HG03103 (cell line): Measurements from ENCODE around the gene ANKRD9.
"Not testable (repeated sequence)": the region's sequence is repeated elsewhere in the genome, so short reads cannot be mapped to it uniquely, and the experiment has no call there.

Experiments
- ATAC-seq: cut with Tn5 transposase; IDR thresholded peaks from one replicate; pipeline ENCODE4 v1.9.1; 2021; ENCODE audit warnings: low read depth; ENCODE audit not compliant: unreplicated experiment

ANKRD9 gene

DNA sequence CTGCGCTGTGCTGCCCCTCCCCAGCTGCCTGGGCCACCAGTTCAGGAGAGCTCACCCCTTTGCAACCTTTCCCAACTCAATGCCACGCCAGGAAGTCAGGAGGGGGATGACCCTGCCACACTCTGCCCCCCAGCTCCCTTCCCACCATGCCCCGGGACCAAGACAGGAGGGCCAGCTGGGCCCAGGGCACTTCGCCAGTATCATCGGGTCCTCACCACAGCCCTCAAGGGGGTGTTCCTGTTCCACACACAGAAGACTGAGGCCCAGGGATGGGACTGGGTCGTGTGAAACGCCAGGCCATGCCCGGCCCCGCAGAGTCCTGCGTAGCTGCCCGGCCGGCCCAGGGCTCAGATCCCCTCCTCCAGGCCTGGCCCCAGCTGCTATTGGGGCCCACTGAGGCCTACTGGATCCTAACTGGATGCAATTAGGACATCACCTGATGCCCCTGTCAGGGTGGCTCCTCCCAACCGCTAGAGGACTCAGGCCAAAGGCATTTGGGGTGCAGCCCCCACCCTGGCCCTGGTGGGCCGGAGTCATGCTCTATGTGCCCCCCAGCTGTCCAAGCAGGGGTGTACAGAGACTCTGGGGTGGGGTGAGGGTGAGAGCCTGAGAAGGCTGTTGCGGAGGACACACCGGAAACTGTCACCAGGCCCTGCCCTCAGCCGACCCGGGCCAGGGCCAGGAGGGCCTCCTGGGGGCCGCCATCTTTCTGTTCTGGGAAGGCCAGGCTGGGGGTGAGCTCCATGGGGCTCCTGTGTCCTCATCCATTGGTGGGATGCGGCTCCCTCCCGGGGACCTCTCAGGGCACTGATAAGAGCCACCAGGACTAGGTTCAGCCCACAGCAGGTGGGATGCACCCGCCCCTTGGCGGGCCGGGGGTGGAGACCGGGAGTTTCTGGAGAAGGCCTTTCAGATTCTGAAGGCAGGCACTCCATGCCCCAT lies 29.3 kb upstream of the ANKRD9 start:
- no peak for ATAC-seq

DNA sequence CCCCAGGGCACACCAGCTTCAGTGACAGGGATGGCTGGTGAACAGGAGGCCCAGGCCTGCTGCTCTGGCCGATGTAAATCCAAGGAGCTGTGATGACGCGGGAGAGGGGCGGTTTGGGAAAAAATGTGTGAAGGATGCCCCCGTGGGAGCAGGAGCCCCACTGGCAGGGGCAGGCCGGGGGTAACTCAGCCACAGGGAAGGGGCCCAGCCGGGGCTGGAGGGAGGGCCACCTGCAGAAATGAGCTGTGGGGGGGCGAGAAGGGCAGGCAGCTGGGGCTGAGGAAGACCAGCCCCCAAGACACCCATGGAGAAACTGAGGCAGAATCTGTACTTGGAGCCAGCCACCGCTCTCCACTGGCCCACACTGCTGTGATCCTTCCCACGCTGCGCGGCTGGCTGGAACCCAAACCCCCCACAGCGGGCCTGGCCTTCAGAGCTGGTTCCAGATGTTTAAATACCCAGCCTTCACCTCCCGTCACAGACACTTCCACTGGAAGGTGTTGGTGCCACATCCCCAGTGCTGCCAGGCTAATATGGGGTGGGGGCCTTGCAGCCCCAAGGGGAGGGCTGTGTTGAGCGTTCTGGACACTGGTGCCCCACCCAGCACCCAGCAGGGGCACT lies 28.5 kb upstream of the ANKRD9 start:
- no peak for ATAC-seq

DNA sequence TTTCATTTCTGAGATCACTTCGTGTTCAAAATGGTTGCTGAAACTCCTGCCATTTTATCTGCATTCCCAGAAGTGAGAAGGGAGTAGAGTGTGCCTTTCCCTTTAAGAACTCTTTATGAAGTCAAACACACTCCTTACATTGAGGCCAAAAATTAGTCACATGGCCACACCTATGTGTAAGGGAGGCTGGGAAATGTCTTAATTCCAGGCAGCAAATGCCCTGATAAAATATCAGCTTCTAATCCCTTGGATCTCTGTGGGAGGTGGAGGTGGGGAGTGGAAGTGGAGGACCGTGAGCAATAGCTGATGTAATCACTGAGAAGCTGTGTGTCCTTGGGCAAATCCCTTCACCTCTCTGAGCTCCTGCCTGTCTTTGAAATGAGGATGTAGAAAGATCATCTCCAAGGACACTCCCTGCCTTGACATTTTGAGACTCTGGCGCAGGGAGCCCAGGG lies 22.7 kb upstream of the ANKRD9 start:
- ATAC-seq: no peak

DNA sequence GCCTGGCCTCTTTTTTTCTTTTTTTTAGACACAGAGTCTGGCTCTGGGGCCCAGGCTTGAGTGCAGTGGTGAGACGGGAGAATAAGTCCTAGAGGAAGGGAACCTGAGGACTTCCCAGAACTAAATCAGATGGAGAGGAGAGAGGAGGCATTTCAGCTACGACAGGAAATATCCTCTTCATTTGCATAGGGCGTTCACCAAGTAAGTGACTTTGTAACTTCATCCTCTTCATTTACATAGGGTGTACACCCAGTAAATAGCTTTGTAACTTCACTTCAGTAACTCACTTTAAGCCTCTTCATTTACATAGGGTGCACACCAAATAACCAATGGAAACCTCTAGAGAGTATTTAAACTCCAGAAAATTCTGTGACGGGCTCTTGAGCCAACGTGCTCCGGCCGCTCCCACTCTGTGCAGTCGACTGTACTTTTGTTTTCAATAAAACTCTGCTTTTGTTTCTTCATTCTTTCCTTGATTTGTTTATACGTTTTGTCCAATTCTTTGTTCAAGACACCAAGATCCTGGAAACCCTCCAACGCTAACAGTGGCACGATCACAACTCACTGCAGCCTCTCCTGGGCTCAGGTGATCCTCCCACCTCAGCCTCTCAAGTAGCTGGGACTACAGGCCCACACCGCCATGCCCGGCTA lies 21.4 kb upstream of the ANKRD9 start:
- no peak for ATAC-seq

DNA sequence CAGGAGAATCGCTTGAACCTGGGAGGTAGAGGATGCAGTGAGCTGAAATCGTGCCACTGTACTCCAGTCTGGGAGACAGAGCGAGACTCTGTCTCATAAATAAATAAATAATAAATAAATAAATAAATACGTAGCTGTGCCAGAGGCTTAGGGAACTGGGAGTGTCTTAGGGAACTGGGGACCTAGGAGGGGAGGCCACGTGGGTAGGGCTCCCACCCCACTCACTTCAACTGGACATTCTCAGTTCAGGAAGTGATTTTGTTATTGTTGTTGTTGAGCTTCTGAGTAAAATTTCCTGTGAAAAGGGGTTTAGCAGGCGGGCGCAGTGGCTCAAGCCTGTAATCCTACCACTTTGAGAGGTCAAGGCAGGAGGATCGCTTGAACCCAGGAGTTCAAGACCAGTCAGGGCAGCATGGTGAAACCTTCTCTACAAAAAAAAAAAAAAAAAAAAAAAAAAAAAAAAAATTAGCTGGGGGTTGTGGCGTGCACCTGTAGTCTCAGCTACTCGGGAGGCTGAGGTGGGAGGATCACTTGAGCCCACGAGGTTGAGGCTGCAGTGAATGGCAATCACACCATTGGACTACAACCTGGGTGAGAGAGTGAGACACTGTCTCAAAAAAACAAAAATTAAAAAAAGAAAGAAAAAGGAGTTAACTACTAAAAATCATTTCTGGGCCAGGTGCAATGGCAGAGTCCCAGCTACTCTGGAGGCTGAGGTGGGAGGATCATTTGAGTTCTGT lies 19.0 kb upstream of the ANKRD9 start:
- ATAC-seq: no peak

DNA sequence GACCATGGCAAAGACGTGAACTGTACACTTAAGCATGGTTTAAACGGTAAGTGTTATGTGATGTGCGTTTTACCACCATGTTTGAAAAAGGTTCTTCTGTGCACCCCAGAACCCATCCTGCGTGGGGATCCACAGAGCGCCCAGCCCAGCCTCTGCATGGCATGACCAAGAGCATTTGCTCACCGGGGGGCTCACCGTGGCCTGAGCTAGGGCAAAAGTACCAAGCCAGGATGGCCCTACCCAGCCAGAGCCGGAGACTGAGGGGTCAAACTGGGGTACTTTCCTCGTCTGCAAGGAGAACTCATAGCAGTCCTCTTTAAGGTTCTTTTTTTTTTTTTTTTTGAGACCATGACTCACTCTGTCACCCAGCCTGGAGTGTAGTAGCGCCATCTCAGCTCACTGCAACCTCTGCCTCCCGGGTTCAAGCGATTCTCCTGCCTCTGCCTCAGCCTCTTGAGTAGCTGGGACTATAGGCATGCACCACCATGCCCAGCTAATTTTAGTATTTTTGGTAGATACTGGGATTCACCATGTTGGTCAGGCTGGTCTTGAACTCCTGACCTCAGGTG lies 16.4 kb upstream of the ANKRD9 start:
- ATAC-seq: no peak

DNA sequence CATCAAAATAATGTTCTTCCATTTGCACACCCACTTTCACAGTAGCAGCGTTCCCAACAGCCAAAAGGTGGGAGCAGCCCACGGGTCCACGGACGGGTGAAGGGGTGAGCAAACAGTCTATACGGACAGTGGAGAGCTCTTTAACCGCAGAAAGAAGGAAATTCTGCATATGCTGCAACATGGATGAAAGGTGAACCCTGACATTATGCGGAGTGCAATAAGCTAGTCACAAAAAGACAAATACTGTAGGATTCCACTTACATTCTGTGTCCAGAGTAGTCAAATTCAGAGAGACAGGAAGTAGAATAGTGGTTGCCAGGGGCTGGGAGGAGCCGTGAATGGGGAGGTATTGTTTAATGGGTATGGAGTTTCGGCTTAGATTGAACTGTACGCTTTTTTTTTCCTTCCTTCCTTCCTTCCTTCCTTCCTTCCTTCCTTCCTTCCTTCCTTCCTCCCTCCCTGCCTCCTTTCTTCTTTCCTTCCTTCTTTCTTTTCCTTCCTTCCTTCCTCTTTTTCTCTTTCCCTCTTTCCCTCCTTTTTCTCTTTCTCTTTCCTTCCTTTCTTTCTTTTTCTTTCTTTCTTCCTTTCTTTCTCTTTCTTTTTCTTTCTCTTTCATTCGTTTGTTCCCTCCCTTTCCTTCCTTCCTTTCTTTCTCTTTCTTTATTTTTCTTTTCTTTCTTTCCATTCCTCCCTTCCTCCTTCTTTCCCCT lies 15.8 kb upstream of the ANKRD9 start:
- peak; percentile 4 for ATAC-seq

DNA sequence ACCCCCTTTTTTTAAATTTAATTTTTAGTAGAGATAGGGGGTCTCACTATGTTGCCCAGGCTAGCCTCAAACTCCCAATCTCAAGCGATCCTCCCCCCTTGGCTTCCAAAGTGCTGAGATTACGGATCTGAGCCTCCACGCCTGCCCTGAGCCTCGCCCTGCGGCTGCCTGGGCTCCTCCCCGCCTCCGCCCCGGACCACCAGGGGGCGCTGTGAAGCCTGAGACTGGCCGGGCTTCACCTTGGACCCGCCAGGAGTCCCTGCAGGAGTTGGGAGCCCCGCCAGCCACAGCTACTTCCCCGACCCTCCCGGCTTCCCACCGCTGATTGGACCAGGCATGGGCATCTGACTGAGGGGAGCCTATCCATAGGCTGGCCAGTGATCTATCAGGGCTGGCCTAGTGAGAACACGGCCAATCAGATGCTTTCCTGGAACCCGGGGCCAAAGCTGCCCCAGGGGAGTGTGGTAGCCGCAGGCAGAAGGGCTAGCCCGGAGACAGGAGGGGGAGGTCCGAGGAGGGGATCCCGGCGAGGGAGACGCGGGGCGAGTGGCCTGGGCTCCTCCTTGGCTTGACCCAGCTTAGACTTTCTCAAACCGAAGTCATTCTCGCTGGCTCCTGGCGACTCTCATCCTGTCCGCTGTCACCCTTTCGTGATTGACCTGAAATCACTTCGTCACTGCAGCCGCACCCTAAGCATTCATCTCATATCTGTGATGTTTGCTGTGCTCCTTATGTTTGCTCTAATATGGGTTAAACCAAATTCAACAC lies 15.1 kb upstream of the ANKRD9 start:
- ATAC-seq: peak; percentile 93

DNA sequence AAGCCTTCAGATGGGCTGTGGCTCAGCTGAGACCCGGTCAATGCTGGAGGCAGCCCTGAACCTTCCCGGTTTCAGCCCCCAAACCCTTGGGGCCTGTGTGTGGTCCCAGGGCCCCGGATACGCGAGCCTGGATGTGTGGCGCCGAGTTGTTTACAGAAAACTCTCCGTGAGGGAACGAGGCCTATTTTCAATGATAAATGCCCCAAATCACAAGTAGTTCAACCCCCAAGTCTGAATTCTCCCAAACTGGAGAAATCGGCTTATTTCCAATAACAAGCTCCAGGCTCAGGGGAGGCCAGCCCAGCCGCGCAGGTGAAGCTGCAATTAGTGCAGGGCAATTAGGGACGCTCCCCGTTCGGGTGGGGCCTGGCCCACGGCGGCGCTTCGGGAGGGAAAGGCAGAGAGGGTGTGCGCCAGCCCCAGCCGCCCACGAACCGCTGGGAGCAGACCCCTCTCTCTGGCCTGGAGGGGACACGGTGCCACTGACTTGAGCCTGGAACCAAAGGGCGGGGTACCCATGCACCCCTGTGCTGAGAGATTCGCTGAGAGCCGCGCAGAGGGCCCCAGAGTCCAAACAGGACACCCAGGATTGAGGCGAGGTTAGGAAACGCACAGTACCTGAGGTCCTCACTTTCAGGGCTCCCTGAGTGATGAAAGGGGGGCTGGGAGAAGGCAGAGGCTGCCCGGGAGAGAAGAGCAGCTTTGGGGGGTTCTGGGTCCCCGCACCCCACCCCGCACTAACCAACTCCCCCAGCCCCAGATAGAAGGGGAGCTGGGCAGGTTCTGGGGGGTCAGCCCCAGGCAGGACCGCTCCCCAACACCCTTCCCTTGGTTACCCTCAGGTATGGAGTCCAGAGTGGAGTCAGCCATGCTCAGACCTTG lies 14.2 kb upstream of the ANKRD9 start:
- ATAC-seq: no peak

DNA sequence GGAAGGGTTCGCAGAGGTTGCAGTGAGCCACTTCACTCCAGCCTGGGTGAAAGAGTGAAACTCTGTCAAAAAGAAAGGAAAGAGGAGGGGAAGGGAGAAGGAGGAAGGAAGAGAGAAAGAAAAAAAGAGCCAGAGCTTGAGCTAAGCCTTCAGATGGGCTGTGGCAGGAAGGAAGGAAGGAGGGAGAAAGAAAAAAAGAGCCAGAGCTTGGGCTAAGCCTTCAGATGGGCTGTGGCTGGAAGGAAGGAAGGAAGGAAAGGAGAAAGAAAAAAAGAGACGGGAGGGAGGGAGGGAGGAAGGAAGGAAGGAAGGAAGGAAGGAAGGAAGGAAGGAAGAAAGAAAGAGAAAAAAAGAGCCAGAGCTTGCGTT lies 13.6 kb upstream of the ANKRD9 start:
- no peak for ATAC-seq

DNA sequence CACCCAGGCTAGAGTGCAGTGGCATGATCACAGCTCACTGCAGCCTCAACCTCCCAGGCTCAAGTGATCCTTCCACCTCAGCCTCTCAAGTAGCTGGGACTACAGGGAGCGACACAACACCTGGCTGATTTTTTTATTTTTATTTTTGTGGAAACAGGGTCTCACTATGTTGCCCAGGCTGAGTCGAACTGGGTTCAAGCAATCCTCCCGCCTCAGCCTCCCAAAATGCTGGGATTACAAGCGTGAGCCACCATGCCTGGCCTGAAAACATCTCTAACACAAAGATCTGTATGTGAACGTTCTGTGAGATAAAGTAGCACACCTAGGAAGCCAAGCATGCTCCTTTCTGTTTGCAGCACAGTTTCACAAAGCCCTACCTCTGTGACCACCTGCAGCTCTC lies 10.1 kb upstream of the ANKRD9 start:
- not testable (repeated sequence) for ATAC-seq

DNA sequence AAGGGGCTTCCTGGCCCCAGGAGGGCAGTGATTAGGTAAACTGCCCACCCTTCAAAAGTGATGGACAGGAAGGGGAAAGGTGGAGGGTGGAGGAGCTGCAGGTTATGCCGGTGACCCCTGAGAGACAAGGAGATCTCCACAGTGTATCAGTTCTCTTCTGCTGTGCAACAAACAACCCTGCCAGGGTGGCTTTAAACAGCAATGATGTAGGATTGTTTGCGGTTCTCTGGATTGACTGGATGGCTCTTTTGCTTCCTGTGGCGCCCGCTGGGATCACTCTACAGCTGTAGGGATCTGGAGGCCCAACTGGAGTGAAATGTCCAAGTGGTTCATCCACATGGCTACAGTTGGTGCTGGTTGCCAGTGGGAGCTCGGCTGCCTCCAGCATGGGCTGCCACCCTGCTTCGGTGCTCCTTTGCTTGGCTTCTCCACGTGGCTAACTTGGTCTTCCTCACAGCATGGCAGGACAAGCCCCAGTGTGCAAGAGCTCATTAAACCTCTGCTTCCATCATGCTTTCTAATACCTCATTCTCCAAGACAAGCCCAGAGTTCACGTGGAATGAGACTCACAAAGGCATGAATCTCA lies 8.6 kb upstream of the ANKRD9 start:
- no peak for ATAC-seq

DNA sequence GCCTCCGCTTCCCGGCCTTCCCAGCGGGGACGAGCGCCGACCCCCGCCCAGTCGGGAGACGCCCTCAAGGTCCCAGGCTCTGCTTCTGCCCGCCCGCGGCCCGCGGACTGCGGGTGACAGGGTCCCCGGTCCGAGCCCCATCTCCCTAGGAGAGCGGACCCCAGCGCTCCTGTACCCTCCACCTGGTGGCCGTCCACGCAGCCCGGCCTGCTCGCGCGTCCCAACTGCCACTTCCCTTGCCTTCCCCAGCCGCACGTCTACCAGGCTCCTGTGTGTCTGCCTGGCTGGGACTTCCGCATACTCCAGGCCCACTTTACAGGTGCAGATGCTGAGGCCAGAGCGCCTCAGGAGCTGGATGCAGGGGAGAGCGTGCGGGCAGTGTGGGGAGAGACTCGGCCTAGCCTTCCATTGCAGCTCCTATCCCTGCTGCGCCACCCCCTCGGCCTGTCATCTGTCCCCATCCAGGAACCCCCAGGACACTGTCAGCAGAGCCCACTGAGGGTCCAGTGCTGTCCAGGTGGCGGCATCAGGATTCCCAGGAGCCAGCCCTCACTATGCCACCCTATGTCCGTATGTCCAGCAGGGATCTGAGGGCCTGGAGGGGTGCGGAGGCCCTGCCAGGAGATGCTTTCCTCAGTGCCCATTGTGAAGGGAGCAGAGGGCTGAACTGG lies 8.0 kb upstream of the ANKRD9 start:
- no peak for ATAC-seq

DNA sequence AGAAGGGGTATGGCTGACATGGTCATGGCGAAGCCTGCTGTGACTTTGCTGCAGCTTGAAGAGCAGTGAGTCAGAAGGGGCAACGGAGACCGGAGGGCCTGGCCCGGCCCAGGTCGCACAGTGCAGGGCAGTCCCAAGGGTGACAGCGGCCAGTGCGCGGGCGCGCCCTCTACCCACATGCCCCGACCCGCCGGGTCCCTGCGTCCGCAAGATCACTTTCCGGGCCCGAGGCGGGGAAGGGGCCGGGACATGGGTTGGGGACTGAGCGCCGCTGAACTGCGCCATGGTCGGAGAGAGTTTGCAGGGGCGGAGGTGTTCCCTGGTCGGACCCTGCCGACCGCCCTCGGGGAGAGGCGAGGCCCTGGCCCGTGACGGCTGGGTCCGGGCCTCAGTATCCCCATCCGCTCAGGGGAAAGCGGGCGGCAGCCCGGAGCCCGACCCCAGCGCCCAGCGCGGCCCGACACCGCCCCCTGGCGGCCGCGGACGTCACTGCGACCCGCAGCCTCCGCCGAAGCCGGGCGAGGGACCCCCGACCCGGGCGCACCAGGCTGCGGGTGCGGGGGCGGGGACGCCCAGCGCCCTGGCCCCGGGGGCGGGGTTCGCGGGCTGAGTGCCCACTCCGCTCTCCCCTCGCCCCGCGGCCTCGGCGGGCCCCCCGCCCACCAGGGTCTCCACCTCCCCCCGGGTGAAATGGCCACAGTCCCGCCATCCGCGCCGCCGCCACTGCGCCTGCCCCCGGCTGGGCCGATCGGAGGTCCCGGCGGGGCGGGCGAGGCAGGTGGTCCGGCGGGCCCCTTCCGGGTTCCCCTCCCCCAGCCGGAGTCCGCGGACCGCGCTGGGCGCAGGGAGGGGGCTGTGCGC lies 7.2 kb upstream of the ANKRD9 start:
- no peak for ATAC-seq

DNA sequence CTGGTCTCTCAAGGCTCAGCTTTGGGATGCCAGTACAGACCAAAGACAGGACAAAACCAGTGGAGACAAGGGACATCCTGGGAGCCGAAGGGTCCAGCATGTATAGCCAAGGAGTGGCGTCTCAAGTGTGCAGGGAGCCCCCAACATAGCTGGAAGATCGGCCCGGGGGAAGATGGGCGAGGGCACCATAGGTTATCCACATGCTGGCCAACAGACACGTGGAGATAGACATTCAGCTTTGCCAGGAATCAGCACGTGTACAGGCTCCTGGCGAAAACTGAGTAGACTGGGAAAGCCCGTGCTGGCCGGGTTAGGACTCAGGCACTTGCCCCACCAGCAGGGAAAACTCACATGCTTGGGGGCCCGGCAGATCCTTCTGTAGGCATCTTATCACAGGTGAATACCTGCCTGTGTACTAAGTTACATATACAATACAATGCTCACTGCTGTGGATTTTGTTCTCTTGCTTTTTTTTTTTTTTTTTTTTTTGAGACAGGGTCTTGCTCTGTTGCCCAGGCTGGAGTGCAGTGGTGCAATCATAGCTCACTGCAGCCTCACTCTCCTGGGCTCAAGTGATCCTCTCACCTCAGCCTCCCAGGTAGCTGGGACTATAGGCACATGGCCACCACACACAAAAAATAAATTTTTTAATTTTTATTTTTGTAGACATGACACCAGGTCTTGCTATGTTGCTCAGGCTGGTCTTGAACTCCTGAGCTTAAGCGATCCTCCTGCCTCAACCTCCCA lies 5.6 kb upstream of the ANKRD9 start:
- ATAC-seq: no peak
